IMR-90 (cell line): Measurements from ENCODE around the gene KLC4. TPM values are rescaled to one million over a fixed set of nuclear protein-coding genes. Genes with fewer than 3 reads are reported as not detected.

Experiments used
- ATAC-seq: fragments of 200-7000 bp; cut with Tn5 transposase; 2 replicates; pipeline ENCODE4 v1.9.1; 2020; ENCODE audit warnings: low read depth, mild to moderate bottlenecking, moderate library complexity
- BruUV-seq: library from RNA; stranded (reverse); fragments of 400-500 nt; replicated peaks from 2 replicates; lab custom pipeline; 2021; lab: Mats Ljungman, UMichigan
- CTCF ChIA-PET: fragments of 300-600 bp; formaldehyde crosslinking; extraction: SDS; loops from one replicate; lab custom pipeline; 2021; ENCODE audit warnings: antibody characterized with exemption; lab: Yijun Ruan, JAX
- POLR2A ChIA-PET: fragments of 300-600 bp; sonication (Branson Sonifier 250); formaldehyde crosslinking; loops from one replicate; lab custom pipeline; 2022; ENCODE audit warnings: antibody characterized with exemption; ENCODE audit not compliant: unreplicated experiment; lab: Charles Lee
- DNase-seq: peaks from one replicate; pipeline ENCODE4 v3.0.0; 2013
- H2AFZ ChIP-seq: replicated peaks from 2 replicates; pipeline ENCODE3; 2013; ENCODE audit warnings: low read length, mild to moderate bottlenecking; ENCODE audit not compliant: poor library complexity
- H2AK5ac ChIP-seq: 2 replicates; pipeline ENCODE4 v1.6.1; 2013; ENCODE audit warnings: low read depth, low read length, inconsistent platforms
- H2AK9ac ChIP-seq: replicated peaks from 2 replicates; pipeline ENCODE3; 2013; ENCODE audit warnings: mild to moderate bottlenecking, low read depth, low read length, moderate library complexity; ENCODE audit not compliant: poor library complexity
- H2BK120ac ChIP-seq: 2 replicates; pipeline ENCODE4 v1.6.1; 2013; ENCODE audit warnings: low read depth, low read length, inconsistent platforms
- H2BK15ac ChIP-seq: 3 replicates; pipeline ENCODE4 v1.6.1; 2013; ENCODE audit warnings: low read depth, low read length, inconsistent platforms
- H2BK20ac ChIP-seq: 2 replicates; pipeline ENCODE4 v1.6.1; 2013; ENCODE audit warnings: low read depth, mild to moderate bottlenecking, inconsistent platforms, low read length, moderate library complexity
- H2BK5ac ChIP-seq: 2 replicates; pipeline ENCODE4 v1.6.1; 2013; ENCODE audit warnings: mild to moderate bottlenecking, low read depth, low read length, inconsistent platforms; ENCODE audit not compliant: poor library complexity, severe bottlenecking
- H3K14ac ChIP-seq: replicated peaks from 2 replicates; pipeline ENCODE4 v1.6.1; 2013; ENCODE audit warnings: low read depth, low read length, inconsistent platforms
- H3K18ac ChIP-seq: 2 replicates; pipeline ENCODE4 v1.6.1; 2013; ENCODE audit warnings: low read depth, low read length, control low read depth
- H3K23ac ChIP-seq: 2 replicates; pipeline ENCODE4 v1.6.1; 2013; ENCODE audit warnings: low read depth, low read length, inconsistent platforms
- H3K27ac ChIP-seq: 2 replicates; pipeline ENCODE4 v1.5.1; 2013; ENCODE audit warnings: mild to moderate bottlenecking, control low read depth, low read length; ENCODE audit not compliant: insufficient read depth
- H3K27me3 ChIP-seq: 2 replicates; pipeline ENCODE4 v1.6.1; 2013; ENCODE audit warnings: low read length; ENCODE audit not compliant: control insufficient read depth, insufficient read depth
- H3K36me3 ChIP-seq: 2 replicates; pipeline ENCODE4 v1.6.1; 2013; ENCODE audit warnings: low read length, mixed read lengths; ENCODE audit not compliant: control insufficient read depth, insufficient read depth
- H3K4ac ChIP-seq: 2 replicates; pipeline ENCODE4 v1.6.1; 2013; ENCODE audit warnings: low read depth, low read length, inconsistent platforms
- H3K4me1 ChIP-seq: 2 replicates; pipeline ENCODE4 v1.6.1; 2013; ENCODE audit warnings: low read length, mixed read lengths; ENCODE audit not compliant: control insufficient read depth, insufficient read depth
- H3K4me2 ChIP-seq: 2 replicates; pipeline ENCODE4 v1.6.1; 2013; ENCODE audit warnings: low read depth, mild to moderate bottlenecking, control low read depth, low read length, moderate library complexity
- H3K4me3 ChIP-seq: 2 replicates; pipeline ENCODE4 v1.5.1; 2013; ENCODE audit warnings: low read depth, mild to moderate bottlenecking, control low read depth, low read length, moderate library complexity; ENCODE audit not compliant: insufficient read depth
- H3K56ac ChIP-seq: 2 replicates; pipeline ENCODE4 v1.6.1; 2013; ENCODE audit warnings: low read length, inconsistent platforms; ENCODE audit not compliant: insufficient read depth; ENCODE audit errors: extremely low read depth
- H3K79me1 ChIP-seq, 2 experiments: 2 replicates each; pipeline ENCODE4 v1.6.1; 2013; ENCODE audit warnings: low read length in 2 of 2, inconsistent platforms in 1 of 2, low read depth in 1 of 2
- H3K9ac ChIP-seq: 2 replicates; pipeline ENCODE4 v1.6.1; 2013; ENCODE audit warnings: low read depth, low read length, control low read depth
- H3K9me1 ChIP-seq: 2 replicates; pipeline ENCODE4 v1.6.1; 2013; ENCODE audit warnings: low read length, inconsistent platforms; ENCODE audit not compliant: insufficient read depth
- H3K9me3 ChIP-seq: 2 replicates; pipeline ENCODE4 v1.6.1; 2013; ENCODE audit warnings: low read length; ENCODE audit not compliant: control insufficient read depth, insufficient read depth
- H4K20me1 ChIP-seq: 2 replicates; pipeline ENCODE4 v1.6.1; 2013; ENCODE audit warnings: low read length, inconsistent platforms; ENCODE audit not compliant: insufficient read depth
- H4K5ac ChIP-seq: 2 replicates; pipeline ENCODE4 v1.6.1; 2013; ENCODE audit warnings: mild to moderate bottlenecking, low read depth, low read length, control low read depth
- H4K8ac ChIP-seq, 2 experiments: 2 replicates each; pipeline ENCODE4 v1.6.1; 2013; ENCODE audit warnings: low read depth in 2 of 2, low read length in 2 of 2, control low read depth in 1 of 2, inconsistent platforms in 1 of 2
- H4K91ac ChIP-seq: 2 replicates; pipeline ENCODE4 v1.6.1; 2013; ENCODE audit warnings: low read depth, low read length, inconsistent platforms; ENCODE audit not compliant: insufficient read depth
- BHLHE40 ChIP-seq: fragments of 150-350 bp; IDR thresholded peaks from 2 replicates; pipeline ENCODE4 v1.6.1; 2016; ENCODE audit warnings: mild to moderate bottlenecking, low read depth, low read length
- CEBPB ChIP-seq: IDR thresholded peaks from 2 replicates; pipeline ENCODE4 v1.6.1; 2012; ENCODE audit warnings: low read depth, low read length, improper control_type of control experiment
- MAFK ChIP-seq: IDR thresholded peaks from 2 replicates; pipeline ENCODE4 v1.6.1; 2012; ENCODE audit warnings: low read depth, low read length, improper control_type of control experiment
- SMC3 ChIP-seq: fragments of 150-350 bp; IDR thresholded peaks from 2 replicates; pipeline ENCODE4 v1.6.1; 2016; ENCODE audit warnings: low read depth, mild to moderate bottlenecking, antibody characterized with exemption, low read length, moderate library complexity
- WGBS, 2 experiments: methylation state at CpG; one replicate each; pipeline versions ENCODE4 v1.1.5 to v1.1.7; 2013; ENCODE audit warnings: missing lambda C conversion rate in 2 of 2; ENCODE audit not compliant: insufficient read length in 1 of 2; ENCODE audit errors: extremely low coverage in 2 of 2; 5-methylcytosine and 5-hydroxymethylcytosine counted together
- dilution Hi-C: fragments of 300-500 bp; cut with HindIII; formaldehyde crosslinking; loops from one replicate; pipeline ENCODE4 v1.14.3; 2018; ENCODE audit warnings: low sequenced_read_pairs; ENCODE audit not compliant: unreplicated experiment
- in situ Hi-C: fragments of 300-500 bp; cut with MboI; formaldehyde crosslinking; loops from 3 replicates; pipeline ENCODE4 v1.14.3; 2019; ENCODE audit warnings: low sequenced_read_pairs, inconsistent platforms, mixed read lengths
- intact Hi-C: fragments of 100-400 bp; cut with micrococcal nuclease; formaldehyde crosslinking; loops from 2 replicates; pipeline ENCODE4 v1.10.0; 2022
- polyA plus RNA-seq, 3 experiments: library from polyadenylated mRNA; depleted of rRNA; stranded (reverse); fragments of >200 nt; gene quantifications; 2 replicates each; pipeline ENCODE4 v1.2.3, GENCODE V29; 2012; ENCODE audit warnings: low replicate concordance in 1 of 3
- total RNA-seq: library from RNA; depleted of rRNA; stranded (reverse); fragments of >200 nt; gene quantifications from 2 replicates; pipeline ENCODE4 v1.2.3, GENCODE V29; 2012
- TF ChIP-seq, protein P1 (sequence below): conservative IDR thresholded peaks from 2 replicates; pipeline ENCODE4 v1.5.1; 2012; ENCODE audit warnings: mild to moderate bottlenecking, low read depth, low read length, improper control_type of control experiment

KLC4 gene
- total and polyA plus RNA-seq, 2 of the 4 experiments (the other 2 are of a cell fraction) = 10.9 to 13.0 TPM

DNA sequence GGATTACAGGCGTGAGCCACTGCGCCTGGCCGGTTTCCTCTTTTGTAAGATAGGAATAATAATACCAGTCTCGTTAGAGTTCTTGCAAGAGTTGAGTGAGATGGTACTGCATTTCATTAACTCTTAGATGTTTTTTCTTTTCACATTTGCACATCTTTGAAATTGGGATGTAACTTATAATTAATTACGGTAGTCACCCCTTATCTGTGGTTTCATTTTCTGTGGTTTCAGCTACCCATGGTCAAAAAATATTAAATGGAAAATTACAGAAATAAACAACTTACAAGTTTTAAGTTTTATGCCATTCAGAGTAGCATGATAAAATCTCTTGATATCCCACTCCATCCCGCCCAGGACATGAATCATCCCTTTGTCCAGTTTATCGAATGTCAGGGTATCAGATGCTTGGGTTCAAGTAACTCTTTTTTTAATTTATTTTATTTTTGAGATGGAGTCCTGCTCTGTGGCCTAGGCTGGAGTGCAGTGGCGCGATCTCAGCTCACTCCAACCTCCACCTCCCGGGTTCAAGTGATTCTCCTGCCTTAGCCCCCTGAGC lies 32.1 kb downstream of the KLC4 start:
- H3K36me3 ChIP-seq = no peaks in the 10 kb centered on the region
- in situ Hi-C loops = no loop called here
- H3K14ac ChIP-seq = no peak overlapping the region
- H3K9me3 ChIP-seq = no peaks in the 10 kb centered on the region
- no peak overlapping the region for H3K56ac ChIP-seq
- H3K27ac ChIP-seq = no peak overlapping the region
- no peak overlapping the region for H2AFZ ChIP-seq
- H3K4me1 ChIP-seq = peaks cover 38% of the 10 kb centered on the region
- no peak overlapping the region for H2BK15ac ChIP-seq
- H3K9ac ChIP-seq = no peak overlapping the region
- H2BK20ac ChIP-seq = no peak overlapping the region
- H3K4ac ChIP-seq = no peak overlapping the region
- H2BK5ac ChIP-seq = no peak overlapping the region
- H3K23ac ChIP-seq = no peak overlapping the region
- ChIA-PET CTCF (interaction anchor here (0.6 to 1.1 kb wide), 2 partner anchors 52 to 99 kb away, joined by 3 to 5 read pairs; no protein-coding TSS in a partner anchor), POLR2A (no interaction called here)
- H2AK5ac ChIP-seq = no peak overlapping the region
- no peak overlapping the region for H3K4me2 ChIP-seq
- intact Hi-C loops = loop anchor here (2.0 kb wide), 1 partner anchor 15 kb away; the partner anchor contains the start of gene PTK7
- no peaks in the 10 kb centered on the region for H3K27me3 ChIP-seq
- peaks cover 39 to 92% of the 10 kb centered on the region in 2 experiments for H3K79me1 ChIP-seq
- no peak overlapping the region for H2AK9ac ChIP-seq
- H4K91ac ChIP-seq = no peak overlapping the region
- no peak overlapping the region for H3K4me3 ChIP-seq
- dilution Hi-C loops = no loop called here
- H4K20me1 ChIP-seq = peaks cover 68% of the 10 kb centered on the region
- peaks cover 23% of the 10 kb centered on the region for H3K9me1 ChIP-seq
- WGBS, 2 experiments = no CpG with 5 or more reads among the region's 10 CpGs
- H3K18ac ChIP-seq = no peak overlapping the region
- no TSS peak for BruUV-seq
- TF ChIP-seq SMC3 (no peak), MAFK (no peak), BHLHE40 (no peak), CEBPB (no peak)
- TF ChIP-seq, protein P1, sequence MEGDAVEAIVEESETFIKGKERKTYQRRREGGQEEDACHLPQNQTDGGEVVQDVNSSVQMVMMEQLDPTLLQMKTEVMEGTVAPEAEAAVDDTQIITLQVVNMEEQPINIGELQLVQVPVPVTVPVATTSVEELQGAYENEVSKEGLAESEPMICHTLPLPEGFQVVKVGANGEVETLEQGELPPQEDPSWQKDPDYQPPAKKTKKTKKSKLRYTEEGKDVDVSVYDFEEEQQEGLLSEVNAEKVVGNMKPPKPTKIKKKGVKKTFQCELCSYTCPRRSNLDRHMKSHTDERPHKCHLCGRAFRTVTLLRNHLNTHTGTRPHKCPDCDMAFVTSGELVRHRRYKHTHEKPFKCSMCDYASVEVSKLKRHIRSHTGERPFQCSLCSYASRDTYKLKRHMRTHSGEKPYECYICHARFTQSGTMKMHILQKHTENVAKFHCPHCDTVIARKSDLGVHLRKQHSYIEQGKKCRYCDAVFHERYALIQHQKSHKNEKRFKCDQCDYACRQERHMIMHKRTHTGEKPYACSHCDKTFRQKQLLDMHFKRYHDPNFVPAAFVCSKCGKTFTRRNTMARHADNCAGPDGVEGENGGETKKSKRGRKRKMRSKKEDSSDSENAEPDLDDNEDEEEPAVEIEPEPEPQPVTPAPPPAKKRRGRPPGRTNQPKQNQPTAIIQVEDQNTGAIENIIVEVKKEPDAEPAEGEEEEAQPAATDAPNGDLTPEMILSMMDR = no peak
- no peak for DNase-seq
- no peak overlapping the region for H4K5ac ChIP-seq
- ATAC-seq = no peak
- H2BK120ac ChIP-seq = no peak overlapping the region
- H4K8ac ChIP-seq = no peak overlapping the region
